T-helper 1 cell (primary cell): ENCODE measurements around the gene COL6A5.
"Not testable (repeated sequence)": the region's sequence is repeated elsewhere in the genome, so short reads cannot be mapped to it uniquely, and the experiment has no call there.

ENCODE experiments used
- DNase-seq, 5 donors: peaks; one replicate each; pipeline ENCODE4 v3.0.0-alpha.2; 2012 to 2020
- total RNA-seq, 4 donors: gene quantifications; one replicate each; lab custom pipeline; 2026; lab: John Stamatoyannopoulos, UW

Gene COL6A5, protein sequence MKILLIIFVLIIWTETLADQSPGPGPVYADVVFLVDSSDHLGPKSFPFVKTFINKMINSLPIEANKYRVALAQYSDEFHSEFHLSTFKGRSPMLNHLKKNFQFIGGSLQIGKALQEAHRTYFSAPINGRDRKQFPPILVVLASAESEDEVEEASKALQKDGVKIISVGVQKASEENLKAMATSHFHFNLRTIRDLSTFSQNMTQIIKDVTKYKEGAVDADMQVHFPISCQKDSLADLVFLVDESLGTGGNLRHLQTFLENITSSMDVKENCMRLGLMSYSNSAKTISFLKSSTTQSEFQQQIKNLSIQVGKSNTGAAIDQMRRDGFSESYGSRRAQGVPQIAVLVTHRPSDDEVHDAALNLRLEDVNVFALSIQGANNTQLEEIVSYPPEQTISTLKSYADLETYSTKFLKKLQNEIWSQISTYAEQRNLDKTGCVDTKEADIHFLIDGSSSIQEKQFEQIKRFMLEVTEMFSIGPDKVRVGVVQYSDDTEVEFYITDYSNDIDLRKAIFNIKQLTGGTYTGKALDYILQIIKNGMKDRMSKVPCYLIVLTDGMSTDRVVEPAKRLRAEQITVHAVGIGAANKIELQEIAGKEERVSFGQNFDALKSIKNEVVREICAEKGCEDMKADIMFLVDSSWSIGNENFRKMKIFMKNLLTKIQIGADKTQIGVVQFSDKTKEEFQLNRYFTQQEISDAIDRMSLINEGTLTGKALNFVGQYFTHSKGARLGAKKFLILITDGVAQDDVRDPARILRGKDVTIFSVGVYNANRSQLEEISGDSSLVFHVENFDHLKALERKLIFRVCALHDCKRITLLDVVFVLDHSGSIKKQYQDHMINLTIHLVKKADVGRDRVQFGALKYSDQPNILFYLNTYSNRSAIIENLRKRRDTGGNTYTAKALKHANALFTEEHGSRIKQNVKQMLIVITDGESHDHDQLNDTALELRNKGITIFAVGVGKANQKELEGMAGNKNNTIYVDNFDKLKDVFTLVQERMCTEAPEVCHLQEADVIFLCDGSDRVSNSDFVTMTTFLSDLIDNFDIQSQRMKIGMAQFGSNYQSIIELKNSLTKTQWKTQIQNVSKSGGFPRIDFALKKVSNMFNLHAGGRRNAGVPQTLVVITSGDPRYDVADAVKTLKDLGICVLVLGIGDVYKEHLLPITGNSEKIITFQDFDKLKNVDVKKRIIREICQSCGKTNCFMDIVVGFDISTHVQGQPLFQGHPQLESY (N-terminal part only)
- 0 reads per million in 4 donors for total RNA-seq

DNA sequence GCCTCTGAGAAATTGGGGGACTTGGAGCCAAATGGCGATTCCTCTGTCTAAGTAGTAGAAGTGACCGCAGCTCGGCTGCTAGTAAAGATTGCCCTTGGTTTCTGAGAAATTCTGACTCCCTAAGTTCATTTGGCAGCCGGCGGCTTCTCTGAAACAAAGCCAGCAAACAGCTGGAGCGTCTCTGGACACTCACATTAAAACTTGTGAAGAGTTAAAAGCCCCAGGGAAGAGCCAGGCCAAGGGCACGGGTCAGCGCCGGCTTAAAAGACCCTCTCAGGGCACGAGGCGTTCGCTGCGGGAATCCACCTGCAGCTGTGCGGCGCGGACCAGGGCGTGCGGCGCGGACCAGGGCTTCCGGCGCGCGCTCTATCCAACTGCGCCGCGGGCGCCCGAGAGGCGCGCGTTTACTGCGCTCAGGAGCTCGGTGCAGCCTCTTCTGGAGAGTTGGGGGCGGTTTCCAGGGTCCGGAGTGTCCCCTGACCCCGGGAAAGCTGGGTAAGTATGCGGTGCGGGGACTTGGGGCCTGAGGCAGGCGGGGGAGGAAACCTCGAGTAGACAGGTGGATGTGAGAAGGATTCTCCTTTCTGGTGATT is at the start of gene COL6A5:
TSS of gene COL6A5 (plus strand) at position 186 of the 593 bp plus-strand sequence. CDS start 27,967 bp downstream, outside the sequence.
- DNase-seq, result no peak

- DNase-seq, result no peak
These were observed 45.9 kb upstream of the COL6A5 start for GRCh38 chr3:130299531-130299930.

- DNase-seq, result no peak
These were observed 44.6 kb upstream of the COL6A5 start for GRCh38 chr3:130300888-130301287.

GRCh38 chr3:130310109-130310508 is 35.4 kb upstream of the COL6A5 start:
- no peak for DNase-seq

DNA sequence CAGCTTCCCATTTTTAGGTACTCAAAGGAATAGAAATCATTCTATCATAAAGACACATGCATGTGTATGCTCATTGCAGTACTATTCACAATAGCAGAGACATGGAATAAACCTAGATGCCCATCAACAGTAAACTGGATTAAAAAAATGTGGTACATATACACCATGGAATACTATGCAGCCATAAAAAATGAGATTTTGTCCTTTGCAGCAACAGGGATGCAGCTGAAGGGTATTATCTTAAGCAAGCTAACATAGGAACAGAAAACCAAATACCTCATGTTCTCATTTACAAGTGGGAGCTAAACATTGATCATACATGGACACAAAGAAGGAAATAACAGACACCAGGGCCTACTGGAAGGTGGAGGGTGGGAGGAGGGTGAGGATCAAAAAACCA is 33.1 kb upstream of the COL6A5 start:
- no peak for DNase-seq

- DNase-seq, result peak in 1 of 5 donors; percentile 1
These were observed 29.3 kb upstream of the COL6A5 start for GRCh38 chr3:130316169-130316568.

DNA sequence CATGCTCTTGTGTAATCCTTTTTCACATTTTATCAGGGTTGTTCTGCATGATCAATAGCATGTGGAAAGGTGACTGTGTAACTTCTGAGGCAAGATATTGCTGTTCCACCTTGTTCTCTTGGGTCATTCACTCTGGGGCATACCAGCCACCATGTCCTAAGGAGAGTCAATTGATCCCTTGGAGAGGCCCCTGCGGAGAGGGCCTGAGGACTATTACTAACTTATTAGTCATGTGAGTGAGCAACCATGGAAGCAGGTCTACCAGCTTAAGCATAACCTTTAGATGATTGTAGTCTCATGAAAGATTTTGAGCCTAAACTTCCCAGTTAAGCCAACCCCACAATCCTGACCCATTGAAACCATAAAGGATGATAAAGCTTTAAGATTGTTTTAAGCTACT is 22.0 kb upstream of the COL6A5 start:
- DNase-seq, result no peak

- DNase-seq, result no peak
These were observed 4.7 kb upstream of the COL6A5 start for GRCh38 chr3:130340766-130341165.

GRCh38 chr3:130341388-130341787 is 4.1 kb upstream of the COL6A5 start:
- DNase-seq, result peak in 1 of 5 donors; percentile 50

- peak in 1 of 5 donors; percentile 2 for DNase-seq
These were observed 3.6 kb upstream of the COL6A5 start for GRCh38 chr3:130341882-130342281.

DNA sequence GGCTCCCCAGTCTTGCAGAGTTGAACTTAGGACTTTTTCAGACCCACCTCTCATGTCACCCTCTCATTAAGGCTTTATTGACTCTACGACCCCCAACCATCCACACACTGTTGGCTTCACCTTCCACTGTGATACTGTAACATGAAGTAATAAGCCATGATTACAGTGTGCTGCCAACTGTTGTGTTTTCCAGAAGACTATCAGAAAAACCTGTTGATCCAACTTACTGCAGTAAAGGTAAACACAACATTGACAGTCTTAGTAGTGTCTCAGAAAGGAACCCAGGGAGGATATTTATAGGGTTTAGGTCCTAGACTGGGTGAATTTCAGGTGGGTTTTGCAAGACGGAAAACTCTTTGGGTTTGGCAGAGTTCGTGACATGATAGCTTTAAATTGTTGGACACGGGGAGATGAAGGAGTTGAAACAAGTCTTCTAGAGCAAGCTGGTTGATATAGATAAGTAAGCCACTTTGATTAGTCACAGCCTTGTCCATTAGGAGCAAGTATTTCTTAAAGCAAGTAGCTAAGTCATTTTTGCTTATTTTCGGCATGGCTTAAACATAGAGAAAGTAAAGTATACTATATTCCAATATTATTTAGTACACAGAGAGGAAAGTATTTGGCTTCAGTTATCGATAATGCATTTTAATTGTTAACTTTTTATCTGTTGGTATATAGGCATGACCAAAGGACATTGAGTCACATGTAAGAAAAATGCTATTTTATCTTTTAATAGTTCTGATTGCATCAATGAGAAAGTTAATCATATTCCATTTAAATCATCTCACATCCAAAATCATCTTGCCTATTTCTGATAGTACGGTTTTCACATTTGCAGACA is 2.4 kb upstream of the COL6A5 start:
- DNase-seq, result no peak

GRCh38 chr3:130348258-130348657 is 2.8 kb downstream of the COL6A5 start:
- not testable (repeated sequence) for DNase-seq

DNA sequence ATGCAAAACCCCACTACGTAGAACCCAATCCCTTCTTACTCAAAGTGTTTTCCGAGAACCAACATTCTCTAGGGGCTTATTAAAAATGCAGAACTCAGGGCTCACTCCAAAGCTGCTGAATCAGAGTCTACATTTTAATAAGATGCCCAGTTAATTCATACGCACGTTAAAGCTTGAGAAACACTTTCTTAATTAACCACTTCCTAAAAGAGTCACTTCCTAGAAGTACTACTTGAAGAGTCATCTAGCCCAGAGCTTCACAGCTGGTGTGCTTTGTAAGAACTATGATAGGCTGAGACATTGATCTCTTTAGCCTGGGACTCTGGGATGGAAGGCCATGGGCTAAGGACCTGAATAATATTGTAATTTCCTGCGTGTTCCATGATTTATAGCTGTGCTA is 9.0 kb downstream of the COL6A5 start:
- peak in 1 of 5 donors; percentile 41 for DNase-seq

DNA sequence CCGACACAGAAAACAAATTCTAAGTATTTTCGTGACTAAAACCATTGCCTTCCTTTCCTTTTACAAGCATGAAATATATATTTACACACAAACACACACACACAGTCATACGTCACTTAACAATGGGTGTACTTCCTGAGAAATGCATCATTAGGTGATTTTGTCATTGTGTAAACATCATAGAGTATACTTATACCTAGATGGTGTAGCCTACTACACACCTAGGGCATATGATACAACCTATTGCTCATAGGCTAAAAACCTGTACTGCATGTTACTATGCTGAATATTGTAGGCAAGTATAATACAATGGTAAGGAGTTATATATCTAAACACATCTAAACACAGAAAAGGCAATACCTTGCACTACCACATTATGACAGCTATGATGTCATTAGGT is 28.6 kb downstream of the COL6A5 start:
- no peak for DNase-seq

- no peak for DNase-seq
These were observed 29.4 kb downstream of the COL6A5 start for GRCh38 chr3:130374908-130375307.

DNA sequence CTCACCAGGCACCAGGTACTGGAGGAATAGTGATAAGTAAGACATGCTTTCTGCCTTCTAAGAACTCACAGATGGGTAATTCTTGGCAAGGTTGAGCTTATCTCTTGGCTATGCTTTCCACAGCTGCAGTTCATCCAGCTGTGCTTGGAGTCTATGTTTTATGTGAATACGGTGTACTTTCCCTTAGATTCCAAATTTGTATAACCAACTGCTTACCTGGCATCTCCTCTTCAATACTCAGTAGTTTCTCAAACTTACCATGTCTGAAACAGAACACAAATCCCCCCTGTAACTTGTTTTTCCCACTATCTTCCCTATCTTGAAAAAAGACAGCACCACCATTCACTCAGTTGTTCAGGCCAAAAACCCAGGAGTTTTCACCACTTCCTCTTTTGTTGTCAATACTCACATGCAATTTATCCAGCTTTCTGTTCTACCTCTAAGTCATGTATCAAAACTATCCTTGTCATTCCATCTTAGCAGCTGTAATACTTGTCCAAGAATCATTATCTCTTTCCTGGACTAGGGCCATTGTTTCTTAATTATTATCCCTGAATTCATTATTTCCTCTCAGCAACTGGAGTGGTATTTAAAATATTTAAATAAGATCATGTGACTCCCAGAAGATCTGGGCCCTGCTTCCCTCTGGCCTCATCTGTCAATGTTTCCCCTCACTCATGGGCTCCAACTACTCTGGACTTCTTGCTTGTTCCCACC is 32.6 kb downstream of the COL6A5 start:
- no peak for DNase-seq

- DNase-seq, result no peak
These were observed 33.3 kb downstream of the COL6A5 start for GRCh38 chr3:130378677-130379191.

- DNase-seq, result no peak
These were observed 33.8 kb downstream of the COL6A5 start for GRCh38 chr3:130379274-130379673.

DNA sequence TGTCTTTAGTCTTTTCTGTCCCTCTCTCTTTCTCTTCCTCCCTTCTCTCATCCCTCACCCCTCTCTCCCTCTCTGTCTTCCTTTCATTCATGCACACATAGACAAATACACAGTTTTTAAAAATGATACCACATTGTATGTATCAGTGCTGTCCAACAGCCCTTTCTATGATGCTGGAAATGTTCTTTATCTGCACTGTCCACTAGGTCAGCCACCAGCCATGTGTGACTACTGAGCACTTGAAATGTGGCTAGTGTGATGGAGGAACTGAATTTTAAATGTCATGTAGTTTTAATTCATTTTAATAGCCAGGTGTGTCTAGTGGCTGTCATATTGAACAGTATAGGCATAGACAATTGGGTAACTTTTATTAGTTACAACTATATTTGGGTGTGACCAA is 34.9 kb downstream of the COL6A5 start:
- no peak for DNase-seq

DNA sequence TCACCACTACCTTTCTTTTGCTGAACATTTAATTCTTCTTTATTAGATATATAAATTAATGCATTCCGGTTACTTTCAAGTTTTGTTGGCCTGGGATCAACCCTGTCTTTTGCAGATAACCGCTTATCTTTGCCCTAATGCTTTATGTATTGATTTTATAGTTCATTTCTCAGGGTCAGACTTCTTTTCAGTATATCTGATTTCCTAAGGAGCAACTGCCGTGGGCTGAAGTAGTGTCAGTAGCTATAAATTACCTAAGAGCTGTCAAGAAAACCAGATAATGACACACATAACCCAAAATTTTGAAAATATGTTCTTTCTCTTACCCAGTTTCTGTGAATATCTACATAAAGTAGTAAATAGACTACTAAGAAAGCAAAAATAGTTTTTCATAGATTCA is 38.0 kb downstream of the COL6A5 start:
- DNase-seq, result no peak
